Measurements from ENCODE around the gene TSPYL2.
A peak's percentile ranks its signal among the peaks of the same experiment; 100 is the strongest.

TSPYL2 gene

DNA sequence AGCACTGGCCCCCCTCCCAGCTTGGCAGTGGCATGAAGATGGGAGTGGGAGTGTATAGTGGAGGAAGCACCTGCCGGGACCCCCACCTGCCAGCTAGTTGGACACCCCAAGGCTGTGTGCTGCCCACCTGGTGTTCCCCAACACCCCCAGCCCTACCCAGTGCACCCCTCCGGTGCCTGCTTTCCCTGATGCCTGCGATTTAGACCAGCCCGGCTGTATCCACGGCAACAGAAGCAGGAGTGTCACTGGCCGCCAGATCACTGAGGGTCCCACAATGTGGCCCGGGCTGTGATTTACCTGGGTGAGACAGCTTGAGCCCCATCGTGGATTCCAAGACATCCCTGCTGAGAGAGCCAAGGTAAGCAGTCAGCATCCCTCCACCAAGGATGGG lies 33.0 kb upstream of the TSPYL2 start:
- no peak for DNase-seq (ENCODE audit: low read depth)
- H3K4me3 ChIP-seq (ENCODE audit: control insufficient read depth, low read depth, low read length), result peak overlapping the region; percentile 63
- TF ChIP-seq, protein P1, sequence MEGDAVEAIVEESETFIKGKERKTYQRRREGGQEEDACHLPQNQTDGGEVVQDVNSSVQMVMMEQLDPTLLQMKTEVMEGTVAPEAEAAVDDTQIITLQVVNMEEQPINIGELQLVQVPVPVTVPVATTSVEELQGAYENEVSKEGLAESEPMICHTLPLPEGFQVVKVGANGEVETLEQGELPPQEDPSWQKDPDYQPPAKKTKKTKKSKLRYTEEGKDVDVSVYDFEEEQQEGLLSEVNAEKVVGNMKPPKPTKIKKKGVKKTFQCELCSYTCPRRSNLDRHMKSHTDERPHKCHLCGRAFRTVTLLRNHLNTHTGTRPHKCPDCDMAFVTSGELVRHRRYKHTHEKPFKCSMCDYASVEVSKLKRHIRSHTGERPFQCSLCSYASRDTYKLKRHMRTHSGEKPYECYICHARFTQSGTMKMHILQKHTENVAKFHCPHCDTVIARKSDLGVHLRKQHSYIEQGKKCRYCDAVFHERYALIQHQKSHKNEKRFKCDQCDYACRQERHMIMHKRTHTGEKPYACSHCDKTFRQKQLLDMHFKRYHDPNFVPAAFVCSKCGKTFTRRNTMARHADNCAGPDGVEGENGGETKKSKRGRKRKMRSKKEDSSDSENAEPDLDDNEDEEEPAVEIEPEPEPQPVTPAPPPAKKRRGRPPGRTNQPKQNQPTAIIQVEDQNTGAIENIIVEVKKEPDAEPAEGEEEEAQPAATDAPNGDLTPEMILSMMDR (conservative IDR thresholded peaks at IDR 0.05; ENCODE audit: control insufficient read depth, insufficient read depth, low read depth, low read length), result no peak

DNA sequence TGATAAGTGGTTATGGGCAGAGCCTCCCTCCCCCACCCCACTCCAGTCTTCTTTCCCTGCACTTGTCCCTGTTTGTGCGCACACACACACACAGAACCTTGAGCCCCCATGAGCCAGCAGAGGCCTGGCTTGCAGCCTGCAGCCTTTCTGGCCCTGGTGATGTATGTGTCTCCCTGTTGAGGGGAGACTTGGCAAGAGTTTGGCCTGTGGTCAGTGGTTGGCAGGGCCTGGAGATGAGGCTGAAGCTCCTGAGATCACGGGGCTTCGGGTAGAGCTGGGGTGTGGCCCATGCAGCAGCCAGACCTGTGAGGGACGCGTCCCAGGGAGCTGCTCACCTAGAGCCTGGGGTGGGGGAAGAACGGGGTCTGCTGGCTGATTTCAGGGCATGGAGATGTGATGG lies 31.3 kb upstream of the TSPYL2 start:
- TF ChIP-seq, protein P1 (conservative IDR thresholded peaks at IDR 0.05; ENCODE audit: control insufficient read depth, insufficient read depth, low read depth, low read length), result no peak
- H3K4me3 ChIP-seq (ENCODE audit: control insufficient read depth, low read depth, low read length), result peak overlapping the region; percentile 3
- DNase-seq (ENCODE audit: low read depth), result peak; percentile 49

DNA sequence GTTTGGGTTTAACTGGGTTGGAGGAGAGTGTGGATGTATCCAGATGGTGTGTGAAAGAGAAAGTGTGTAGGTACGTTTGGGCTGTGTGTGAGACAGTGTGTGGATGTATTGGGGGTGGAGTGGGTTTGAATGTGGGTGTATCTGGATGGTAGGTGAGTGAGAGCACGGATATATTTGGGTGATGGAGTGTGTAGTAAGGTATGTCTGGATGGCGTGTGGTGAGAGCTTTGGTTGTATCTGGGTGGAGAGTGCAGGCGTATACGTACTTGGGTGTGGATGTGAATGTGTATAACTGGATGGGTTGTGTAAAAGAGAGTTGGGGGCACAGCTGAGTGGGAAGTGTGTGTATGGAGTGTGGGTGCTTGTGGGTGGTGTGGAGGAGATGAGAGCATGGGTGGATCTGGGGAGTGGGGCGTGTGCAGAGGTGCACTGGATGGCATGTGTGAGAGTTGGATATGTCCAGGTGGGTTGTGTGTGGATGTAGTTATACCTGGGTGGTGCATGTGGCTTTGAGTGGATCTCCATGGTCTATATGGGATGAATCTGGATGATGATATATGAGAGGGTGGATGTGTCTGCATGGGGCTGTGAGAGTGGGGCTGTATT lies 26.8 kb upstream of the TSPYL2 start:
- no peak for DNase-seq (ENCODE audit: low read depth)
- TF ChIP-seq, protein P1 (conservative IDR thresholded peaks at IDR 0.05; ENCODE audit: control insufficient read depth, insufficient read depth, low read depth, low read length), result no peak
- H3K4me3 ChIP-seq (ENCODE audit: control insufficient read depth, low read depth, low read length), result no peak overlapping the region

DNA sequence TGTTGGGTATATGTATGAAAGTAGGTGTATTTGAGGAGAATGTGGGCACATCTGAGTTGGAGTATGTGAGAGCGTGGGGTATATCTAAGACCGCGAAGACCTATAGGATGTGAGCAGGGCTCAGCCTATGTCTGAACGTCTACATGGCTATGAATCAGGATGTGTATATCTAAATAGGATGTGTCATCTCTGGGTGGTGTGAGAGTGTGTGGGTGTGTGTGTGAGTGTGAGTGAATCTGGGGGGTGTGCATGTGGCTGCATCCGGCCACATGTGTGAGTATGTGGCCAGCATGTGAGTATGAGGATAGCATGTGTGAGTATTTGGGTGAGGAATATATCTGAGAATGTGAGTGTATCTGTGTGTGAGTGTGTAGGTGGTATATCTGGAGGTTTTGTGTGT lies 25.9 kb upstream of the TSPYL2 start:
- TF ChIP-seq, protein P1 (conservative IDR thresholded peaks at IDR 0.05; ENCODE audit: control insufficient read depth, insufficient read depth, low read depth, low read length), result no peak
- DNase-seq (ENCODE audit: low read depth), result peak; percentile 50
- H3K4me3 ChIP-seq (ENCODE audit: control insufficient read depth, low read depth, low read length), result no peak overlapping the region

DNA sequence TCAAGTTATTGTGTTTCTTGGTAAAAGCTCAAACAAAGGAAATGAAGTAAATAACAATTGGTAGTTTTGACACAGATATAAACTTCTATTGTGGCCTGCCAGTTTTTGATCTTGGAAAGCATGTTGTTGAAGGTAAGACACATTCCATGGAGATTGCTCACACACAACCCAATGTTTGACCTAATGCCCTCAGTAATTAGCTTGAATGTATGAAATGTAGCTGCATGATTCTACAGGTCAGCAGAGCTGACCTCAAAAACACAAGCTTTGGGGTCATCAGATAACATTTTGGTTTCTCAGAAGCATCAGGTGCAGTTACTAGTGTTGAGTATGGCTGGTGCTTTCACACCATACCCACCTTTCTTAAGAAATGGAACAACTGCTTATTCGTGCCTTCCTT lies 17.1 kb upstream of the TSPYL2 start:
- DNase-seq (ENCODE audit: low read depth), result no peak
- TF ChIP-seq, protein P1 (conservative IDR thresholded peaks at IDR 0.05; ENCODE audit: control insufficient read depth, insufficient read depth, low read depth, low read length), result no peak
- no peak overlapping the region for H3K4me3 ChIP-seq (ENCODE audit: control insufficient read depth, low read depth, low read length)

DNA sequence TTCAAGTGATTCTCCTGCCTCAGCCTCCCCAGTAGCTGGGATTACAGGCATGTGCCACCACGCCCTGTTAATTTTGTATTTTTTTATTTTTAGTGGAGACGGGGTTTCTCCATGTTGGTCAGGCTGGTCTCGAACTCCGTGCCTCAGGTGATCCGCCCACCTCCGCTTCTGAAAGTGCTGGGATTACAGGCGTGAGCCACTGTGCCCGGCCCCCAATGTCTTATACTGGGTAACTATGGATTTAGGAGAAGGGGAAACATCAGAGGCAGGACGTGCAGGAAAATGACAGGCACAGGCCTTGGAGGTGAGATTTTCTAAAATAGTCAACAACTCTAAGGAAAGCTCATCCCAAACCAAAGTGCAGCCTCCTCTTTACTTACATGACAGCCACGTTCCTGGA lies 11.1 kb upstream of the TSPYL2 start:
- TF ChIP-seq, protein P1 (conservative IDR thresholded peaks at IDR 0.05; ENCODE audit: control insufficient read depth, insufficient read depth, low read depth, low read length), result no peak
- no peak for DNase-seq (ENCODE audit: low read depth)
- no peak overlapping the region for H3K4me3 ChIP-seq (ENCODE audit: control insufficient read depth, low read depth, low read length)

All from fibroblast of mammary gland (primary cell).